ENCODE results near the gene LIPH.
"Not testable (repeated sequence)": the region's sequence is repeated elsewhere in the genome, so short reads cannot be mapped to it uniquely, and the experiment has no call there.

LIPH gene

GRCh38 chr3:185489462-185489861 is 62.9 kb downstream of the LIPH start:
- DNase-seq (ENCODE audit: low read depth in 2 of 2, low spot score in 1 of 2), result no peak

- no peak for DNase-seq (ENCODE audit: low read depth in 2 of 2, low spot score in 1 of 2)
These were observed 63.9 kb downstream of the LIPH start for GRCh38 chr3:185488465-185488864.

GRCh38 chr3:185486394-185486793 is 66.0 kb downstream of the LIPH start:
- no peak for DNase-seq (ENCODE audit: low read depth in 2 of 2, low spot score in 1 of 2)

GRCh38 chr3:185484296-185484695 is 68.1 kb downstream of the LIPH start:
- DNase-seq (ENCODE audit: low read depth in 2 of 2, low spot score in 1 of 2), result no peak

- no peak for DNase-seq (ENCODE audit: low read depth in 2 of 2, low spot score in 1 of 2)
These were observed 72.9 kb downstream of the LIPH start for GRCh38 chr3:185479373-185479945.

- DNase-seq (ENCODE audit: low read depth in 2 of 2, low spot score in 1 of 2), result no peak
These were observed 75.1 kb downstream of the LIPH start for GRCh38 chr3:185477316-185477715.

GRCh38 chr3:185474922-185475321 is 77.5 kb downstream of the LIPH start:
- not testable (repeated sequence) for DNase-seq (ENCODE audit: low read depth in 2 of 2, low spot score in 1 of 2)

- DNase-seq (ENCODE audit: low read depth in 2 of 2, low spot score in 1 of 2), result no peak
These were observed 79.0 kb downstream of the LIPH start for GRCh38 chr3:185473290-185473815.

GRCh38 chr3:185470323-185470722 is 82.1 kb downstream of the LIPH start:
- no peak for DNase-seq (ENCODE audit: low read depth in 2 of 2, low spot score in 1 of 2)

GRCh38 chr3:185469542-185469941 is 82.8 kb downstream of the LIPH start:
- no peak for DNase-seq (ENCODE audit: low read depth in 2 of 2, low spot score in 1 of 2)

- not testable (repeated sequence) for DNase-seq (ENCODE audit: low read depth in 2 of 2, low spot score in 1 of 2)
These were observed 86.3 kb downstream of the LIPH start for GRCh38 chr3:185466123-185466522.

GRCh38 chr3:185465471-185465870 is 86.9 kb downstream of the LIPH start:
- no peak for DNase-seq (ENCODE audit: low read depth in 2 of 2, low spot score in 1 of 2)

- no peak for DNase-seq (ENCODE audit: low read depth in 2 of 2, low spot score in 1 of 2)
These were observed 91.6 kb downstream of the LIPH start for GRCh38 chr3:185460719-185461350.

- no peak for DNase-seq (ENCODE audit: low read depth in 2 of 2, low spot score in 1 of 2)
These were observed 92.1 kb downstream of the LIPH start for GRCh38 chr3:185460309-185460708.

- no peak for DNase-seq (ENCODE audit: low read depth in 2 of 2, low spot score in 1 of 2)
These were observed 95.0 kb downstream of the LIPH start for GRCh38 chr3:185457376-185457775.

Data from stimulated activated CD8-positive, alpha-beta memory T cell treated with anti-CD3 and anti-CD28 coated beads, Interleukin-4, amount 100 ng/mL, for 4 hours (primary cell).